CD14-positive monocyte (primary cell): ENCODE results near the gene UBE3D. TPM values are rescaled to one million over a fixed set of nuclear protein-coding genes. Genes with fewer than 3 reads are reported as not detected.

Experiments
- DNase-seq, 3 donors: peaks; one replicate each; pipeline ENCODE4 v3.0.0-alpha.2; 2011 to 2022
- H2AFZ ChIP-seq: 2 replicates; pipeline ENCODE4 v1.6.0; 2012; ENCODE audit warnings: mild to moderate bottlenecking, low read depth, low read length, inconsistent platforms; ENCODE audit not compliant: insufficient read depth, poor library complexity, severe bottlenecking
- H3K27ac ChIP-seq, 2 donors: 1 replicate in 1 of 2; 2 replicates in 1 of 2; pipeline ENCODE4 v1.5.1; 2012 to 2013; ENCODE audit warnings: low read length in 2 of 2, control low read depth in 1 of 2, inconsistent platforms in 1 of 2, low read depth in 1 of 2, mild to moderate bottlenecking in 1 of 2
- H3K27me3 ChIP-seq, 2 donors: one replicate each; pipeline versions ENCODE4 v1.6.0 to v1.6.1; 2011 to 2013; ENCODE audit warnings: low read length in 2 of 2; ENCODE audit not compliant: control insufficient read depth in 2 of 2, insufficient read depth in 2 of 2
- H3K36me3 ChIP-seq, 2 donors: replicated peaks in 1 of 2; 1 replicate in 1 of 2; 2 replicates in 1 of 2; pipeline versions ENCODE4 v1.5.1 to v1.6.1; 2012 to 2013; ENCODE audit warnings: low read length in 2 of 2, control low read depth in 1 of 2, inconsistent platforms in 1 of 2, mild to moderate bottlenecking in 1 of 2; ENCODE audit not compliant: insufficient read depth in 2 of 2, control insufficient read depth in 1 of 2
- H3K4me1 ChIP-seq, 2 donors: 1 replicate in 1 of 2; 2 replicates in 1 of 2; pipeline versions ENCODE4 v1.5.1 to v1.6.1; 2012 to 2013; ENCODE audit warnings: low read length in 2 of 2, control low read depth in 1 of 2, inconsistent platforms in 1 of 2, mild to moderate bottlenecking in 1 of 2, moderate library complexity in 1 of 2; ENCODE audit not compliant: insufficient read depth in 2 of 2, control insufficient read depth in 1 of 2
- H3K4me2 ChIP-seq: replicated peaks from 2 replicates; pipeline ENCODE3; 2012; ENCODE audit warnings: low read length, moderate library complexity, mild to moderate bottlenecking; ENCODE audit not compliant: poor library complexity, severe bottlenecking; ENCODE audit errors: extremely low read depth
- H3K4me3 ChIP-seq, 3 experiments: fragments of 200-600 bp in 1 of 3; sonication (generic) in 1 of 3; replicated peaks in 1 of 3; 1 replicate in 2 of 3; 2 replicates in 1 of 3; pipeline ENCODE4 v1.5.1; 2011 to 2013; ENCODE audit warnings: low read length in 3 of 3, mild to moderate bottlenecking in 3 of 3, control low read depth in 2 of 3, low read depth in 2 of 3, inconsistent platforms in 1 of 3, moderate library complexity in 1 of 3
- H3K79me2 ChIP-seq: 2 replicates; pipeline ENCODE4 v1.6.0; 2012; ENCODE audit warnings: mild to moderate bottlenecking, control low read depth, inconsistent platforms, low read length, moderate library complexity; ENCODE audit not compliant: insufficient read depth
- H3K9ac ChIP-seq: 2 replicates; pipeline ENCODE4 v1.6.0; 2017; ENCODE audit warnings: low read length, mild to moderate bottlenecking; ENCODE audit not compliant: insufficient read depth, poor library complexity, severe bottlenecking
- H3K9me3 ChIP-seq, 2 donors: replicated peaks in 1 of 2; 1 replicate in 1 of 2; 2 replicates in 1 of 2; pipeline versions ENCODE4 v1.5.1 to v1.6.1; 2012 to 2013; ENCODE audit warnings: low read length in 2 of 2, control low read depth in 1 of 2; ENCODE audit not compliant: control insufficient read depth in 1 of 2, insufficient read depth in 1 of 2
- H4K20me1 ChIP-seq: 2 replicates; pipeline ENCODE4 v1.6.0; 2012; ENCODE audit warnings: mild to moderate bottlenecking, low read length, control low read depth, moderate library complexity; ENCODE audit not compliant: insufficient read depth
- H3K27ac Mint-ChIP-seq, 7 donors: one replicate each; pipeline ENCODE4 v1.8.0; 2020; ENCODE audit warnings: mild to moderate bottlenecking in 7 of 7, mixed read lengths in 7 of 7, moderate library complexity in 6 of 7, inconsistent platforms in 2 of 7
- H3K27me3 Mint-ChIP-seq, 3 donors: one replicate each; pipeline ENCODE4 v1.8.0; 2021 to 2022; ENCODE audit warnings: low read depth in 3 of 3, mild to moderate bottlenecking in 3 of 3, mixed read lengths in 3 of 3, moderate library complexity in 3 of 3, inconsistent platforms in 1 of 3
- H3K36me3 Mint-ChIP-seq, 2 donors: one replicate each; pipeline ENCODE4 v1.8.0; 2020; ENCODE audit warnings: mixed read lengths in 2 of 2, inconsistent platforms in 1 of 2, mild to moderate bottlenecking in 1 of 2
- H3K4me1 Mint-ChIP-seq: one replicate; pipeline ENCODE4 v1.8.0; 2020; ENCODE audit warnings: mild to moderate bottlenecking, mixed read lengths
- H3K4me3 Mint-ChIP-seq, 2 donors: one replicate each; pipeline ENCODE4 v1.8.0; 2020; ENCODE audit warnings: mild to moderate bottlenecking in 2 of 2, mixed read lengths in 2 of 2, moderate library complexity in 1 of 2
- H3K9me3 Mint-ChIP-seq, 7 donors: one replicate each; pipeline ENCODE4 v1.8.0; 2020 to 2022; ENCODE audit warnings: mixed read lengths in 7 of 7, mild to moderate bottlenecking in 6 of 7, moderate library complexity in 6 of 7, inconsistent platforms in 2 of 7
- WGBS: methylation state at CpG from one replicate; pipeline ENCODE4 v1.1.5; 2013; ENCODE audit warnings: missing lambda C conversion rate; ENCODE audit not compliant: insufficient coverage; 5-methylcytosine and 5-hydroxymethylcytosine counted together
- intact Hi-C, 2 donors: fragments of 100-400 bp; cut with micrococcal nuclease; formaldehyde crosslinking; loops; one replicate each; pipeline versions ENCODE4 v1.15.0 to v1.15.1; 2023
- polyA plus RNA-seq, 3 donors: library from polyadenylated mRNA; depleted of rRNA in 1 of 3; unstranded in 2 of 3; stranded (reverse) in 1 of 3; fragments of 300-500 nt in 2 of 3; fragments of >200 nt in 1 of 3; fragmentation: Illumina TruSeq in 2 of 3; gene quantifications; 1 replicate in 2 of 3; 2 replicates in 1 of 3; pipeline ENCODE4 v1.2.3, GENCODE V29; 2012 to 2021
- TF ChIP-seq, protein P1 (sequence below): fragments of 200-600 bp; IDR thresholded peaks from one replicate; pipeline ENCODE4 v1.8.0; 2022; ENCODE audit warnings: antibody characterized with exemption, mild to moderate bottlenecking

The UBE3D gene
- polyA plus RNA-seq, 3 donors: 0.61 to 1.7 (median 1.1) TPM

DNA sequence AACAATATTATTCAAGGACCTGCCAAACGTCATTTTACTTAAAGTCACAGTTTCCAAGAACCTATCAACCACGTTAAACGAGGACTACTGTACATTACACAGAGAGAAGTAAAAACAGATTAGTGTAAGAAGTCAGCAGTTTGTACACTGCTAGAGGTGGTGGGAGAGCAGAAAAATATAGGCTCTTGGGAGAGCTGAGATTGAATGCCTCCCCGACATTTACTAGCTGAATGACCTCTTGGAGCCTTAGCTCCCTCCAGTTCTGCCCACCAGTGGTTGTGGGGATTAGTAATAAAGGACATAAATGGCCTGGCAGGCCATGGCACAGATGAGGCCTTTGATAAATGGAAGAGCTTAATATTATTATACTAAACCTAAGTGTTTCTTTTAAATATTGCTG is 161.4 kb downstream of the UBE3D start:
- Mint-ChIP-seq H3K4me3 (no peak overlapping the region), H3K4me1 (no peaks in the 10 kb centered on the region), H3K27me3 (no peaks in the 10 kb centered on the region), H3K36me3 (no peaks in the 10 kb centered on the region), H3K9me3 (no peaks in the 10 kb centered on the region), H3K27ac (no peak overlapping the region)
- no peaks in the 10 kb centered on the region for H3K27me3 ChIP-seq
- no peaks in the 10 kb centered on the region for H3K36me3 ChIP-seq
- no peak overlapping the region for H3K27ac ChIP-seq
- no peak overlapping the region for H3K4me3 ChIP-seq
- intact Hi-C loops: no loop called here
- TF ChIP-seq, protein P1, sequence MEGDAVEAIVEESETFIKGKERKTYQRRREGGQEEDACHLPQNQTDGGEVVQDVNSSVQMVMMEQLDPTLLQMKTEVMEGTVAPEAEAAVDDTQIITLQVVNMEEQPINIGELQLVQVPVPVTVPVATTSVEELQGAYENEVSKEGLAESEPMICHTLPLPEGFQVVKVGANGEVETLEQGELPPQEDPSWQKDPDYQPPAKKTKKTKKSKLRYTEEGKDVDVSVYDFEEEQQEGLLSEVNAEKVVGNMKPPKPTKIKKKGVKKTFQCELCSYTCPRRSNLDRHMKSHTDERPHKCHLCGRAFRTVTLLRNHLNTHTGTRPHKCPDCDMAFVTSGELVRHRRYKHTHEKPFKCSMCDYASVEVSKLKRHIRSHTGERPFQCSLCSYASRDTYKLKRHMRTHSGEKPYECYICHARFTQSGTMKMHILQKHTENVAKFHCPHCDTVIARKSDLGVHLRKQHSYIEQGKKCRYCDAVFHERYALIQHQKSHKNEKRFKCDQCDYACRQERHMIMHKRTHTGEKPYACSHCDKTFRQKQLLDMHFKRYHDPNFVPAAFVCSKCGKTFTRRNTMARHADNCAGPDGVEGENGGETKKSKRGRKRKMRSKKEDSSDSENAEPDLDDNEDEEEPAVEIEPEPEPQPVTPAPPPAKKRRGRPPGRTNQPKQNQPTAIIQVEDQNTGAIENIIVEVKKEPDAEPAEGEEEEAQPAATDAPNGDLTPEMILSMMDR: no peak
- no peak overlapping the region for H2AFZ ChIP-seq
- H3K9me3 ChIP-seq: no peaks in the 10 kb centered on the region
- H3K4me1 ChIP-seq: no peaks in the 10 kb centered on the region
- no peak for DNase-seq
- no peak overlapping the region for H3K9ac ChIP-seq
- WGBS: no CpG with 5 or more reads among the region's 4 CpGs
- H4K20me1 ChIP-seq: no peaks in the 10 kb centered on the region
- no peak overlapping the region for H3K4me2 ChIP-seq
- H3K79me2 ChIP-seq: no peaks in the 10 kb centered on the region

DNA sequence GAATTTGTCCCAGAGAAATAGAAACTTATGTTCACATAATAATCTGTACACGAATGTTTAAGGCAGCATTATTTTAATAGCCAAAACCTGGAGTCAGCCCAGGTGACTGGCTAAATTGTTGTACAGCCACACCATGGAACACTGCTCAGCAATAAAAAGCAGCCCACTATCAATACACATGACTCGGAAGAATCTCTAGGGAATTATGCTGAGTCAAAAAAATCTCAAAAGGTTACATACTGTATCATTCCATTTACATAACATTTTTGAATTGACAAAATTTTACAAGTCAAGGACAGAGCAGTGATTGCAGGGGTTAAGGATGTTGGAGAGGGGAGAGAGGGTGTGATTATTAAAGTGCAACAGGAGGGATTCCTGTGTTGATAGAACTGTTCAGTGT is 163.4 kb downstream of the UBE3D start:
- Mint-ChIP-seq H3K4me1 (no peaks in the 10 kb centered on the region), H3K4me3 (no peak overlapping the region), H3K27me3 (no peaks in the 10 kb centered on the region), H3K9me3 (peaks cover 0 to 2% (median 1%) of the 10 kb centered on the region in 7 donors), H3K36me3 (no peaks in the 10 kb centered on the region), H3K27ac (no peak overlapping the region)
- Histone ChIP-seq H3K4me3 (no peak overlapping the region), H3K4me2 (no peak overlapping the region), H4K20me1 (no peaks in the 10 kb centered on the region), H3K36me3 (no peaks in the 10 kb centered on the region), H3K9ac (no peak overlapping the region), H3K4me1 (no peaks in the 10 kb centered on the region), H3K27ac (no peak overlapping the region), H2AFZ (no peak overlapping the region), H3K9me3 (no peaks in the 10 kb centered on the region), H3K27me3 (no peaks in the 10 kb centered on the region), H3K79me2 (no peaks in the 10 kb centered on the region)
- intact Hi-C loops: no loop called here
- DNase-seq: no peak
- WGBS: 89% methylated on average over 1 of the region's 2 CpGs
- TF ChIP-seq, protein P1: no peak
